ENCODE results near the gene ATP2C2. TPM values are rescaled to one million over a fixed set of nuclear protein-coding genes. Genes with fewer than 3 reads are reported as not detected.

The ATP2C2 gene
- total RNA-seq, 1 experiment from 2014 or later, result not detected

GRCh38 chr16:84382396-84382795, 14.1 kb downstream of the ATP2C2 start:
- H3K4me3 ChIP-seq (ENCODE audit: low read depth, low read length, poor library complexity, severe bottlenecking), result no peak overlapping the region
- TF ChIP-seq EZH2 (IDR thresholded peaks at IDR 0.05; ENCODE audit: borderline replicate concordance, low read depth, low read length, poor library complexity, severe bottlenecking) (no peak), CTCF (conservative IDR thresholded peaks at IDR 0.05; ENCODE audit: low read depth, low read length) (no peak)
- ChIA-PET CTCF (no interaction called here), POLR2A (ENCODE audit: low non-redundant PET) (no interaction called here)
- no peaks in the 10 kb centered on the region for H3K4me1 ChIP-seq (ENCODE audit: insufficient read depth, low read length, poor library complexity, severe bottlenecking)
- no TSS peak for BruUV-seq (replicated peaks)
- H3K36me3 ChIP-seq (ENCODE audit: insufficient read depth, low read length, poor library complexity, severe bottlenecking), result no peaks in the 10 kb centered on the region
- intact Hi-C loops (cut with micrococcal nuclease; ENCODE audit: unreplicated experiment), result no loop called here
- no peak for DNase-seq (ENCODE audit: low spot score)
- no peaks in the 10 kb centered on the region for H3K27me3 ChIP-seq (replicated peaks; ENCODE audit: insufficient read depth, low read depth, low read length, poor library complexity)
- no peak overlapping the region for H3K27ac ChIP-seq (ENCODE audit: low read depth, low read length, poor library complexity, severe bottlenecking)
- H3K9me3 ChIP-seq (ENCODE audit: low read depth, low read length, poor library complexity, severe bottlenecking), result peaks cover 5% of the 10 kb centered on the region

DNA sequence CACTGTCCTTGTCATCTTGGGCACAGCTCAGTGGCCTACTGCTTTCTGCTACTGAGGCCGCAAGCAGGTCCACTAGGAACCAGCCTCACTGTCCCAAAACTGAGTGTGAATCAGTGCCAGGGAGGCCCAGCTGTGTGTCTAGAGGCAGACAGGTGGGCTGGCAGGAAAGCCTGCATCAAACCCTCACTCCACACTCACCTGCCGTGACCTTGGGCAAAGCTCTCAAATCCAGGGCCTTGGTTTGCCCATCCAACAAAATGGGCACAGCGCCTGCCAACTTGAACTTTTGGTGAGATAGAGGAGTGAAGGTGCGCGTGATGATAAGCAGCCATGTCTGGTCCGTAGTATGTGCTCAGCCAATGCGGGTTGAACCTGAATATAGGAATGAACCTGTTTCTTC, 14.8 kb downstream of the ATP2C2 start:
- Histone ChIP-seq H3K27me3 (replicated peaks; ENCODE audit: insufficient read depth, low read depth, low read length, poor library complexity) (no peaks in the 10 kb centered on the region), H3K36me3 (ENCODE audit: insufficient read depth, low read length, poor library complexity, severe bottlenecking) (no peaks in the 10 kb centered on the region), H3K9me3 (ENCODE audit: low read depth, low read length, poor library complexity, severe bottlenecking) (peaks cover 5% of the 10 kb centered on the region), H3K27ac (ENCODE audit: low read depth, low read length, poor library complexity, severe bottlenecking) (no peak overlapping the region), H3K4me3 (ENCODE audit: low read depth, low read length, poor library complexity, severe bottlenecking) (no peak overlapping the region), H3K4me1 (ENCODE audit: insufficient read depth, low read length, poor library complexity, severe bottlenecking) (no peaks in the 10 kb centered on the region)
- BruUV-seq (replicated peaks), result no TSS peak
- ChIA-PET POLR2A (ENCODE audit: low non-redundant PET) (no interaction called here), CTCF (no interaction called here)
- no peak for DNase-seq (ENCODE audit: low spot score)
- intact Hi-C loops (cut with micrococcal nuclease; ENCODE audit: unreplicated experiment), result no loop called here
- no peak for TF ChIP-seq EZH2 (IDR thresholded peaks at IDR 0.05; ENCODE audit: borderline replicate concordance, low read depth, low read length, poor library complexity, severe bottlenecking)

- TF ChIP-seq CTCF (conservative IDR thresholded peaks at IDR 0.05; ENCODE audit: low read depth, low read length) (no peak), EZH2 (IDR thresholded peaks at IDR 0.05; ENCODE audit: borderline replicate concordance, low read depth, low read length, poor library complexity, severe bottlenecking) (no peak)
- H3K27ac ChIP-seq (ENCODE audit: low read depth, low read length, poor library complexity, severe bottlenecking), result no peak overlapping the region
- DNase-seq (ENCODE audit: low spot score), result no peak
- no TSS peak for BruUV-seq (replicated peaks)
- no peaks in the 10 kb centered on the region for H3K36me3 ChIP-seq (ENCODE audit: insufficient read depth, low read length, poor library complexity, severe bottlenecking)
- ChIA-PET CTCF (no interaction called here), POLR2A (ENCODE audit: low non-redundant PET) (no interaction called here)
- H3K4me3 ChIP-seq (ENCODE audit: low read depth, low read length, poor library complexity, severe bottlenecking), result no peak overlapping the region
- no peaks in the 10 kb centered on the region for H3K4me1 ChIP-seq (ENCODE audit: insufficient read depth, low read length, poor library complexity, severe bottlenecking)
- H3K9me3 ChIP-seq (ENCODE audit: low read depth, low read length, poor library complexity, severe bottlenecking), result peaks cover 5% of the 10 kb centered on the region
- intact Hi-C loops (cut with micrococcal nuclease; ENCODE audit: unreplicated experiment), result no loop called here
- H3K27me3 ChIP-seq (replicated peaks; ENCODE audit: insufficient read depth, low read depth, low read length, poor library complexity), result no peaks in the 10 kb centered on the region
These were observed 17.7 kb downstream of the ATP2C2 start for GRCh38 chr16:84386047-84386446.

DNA sequence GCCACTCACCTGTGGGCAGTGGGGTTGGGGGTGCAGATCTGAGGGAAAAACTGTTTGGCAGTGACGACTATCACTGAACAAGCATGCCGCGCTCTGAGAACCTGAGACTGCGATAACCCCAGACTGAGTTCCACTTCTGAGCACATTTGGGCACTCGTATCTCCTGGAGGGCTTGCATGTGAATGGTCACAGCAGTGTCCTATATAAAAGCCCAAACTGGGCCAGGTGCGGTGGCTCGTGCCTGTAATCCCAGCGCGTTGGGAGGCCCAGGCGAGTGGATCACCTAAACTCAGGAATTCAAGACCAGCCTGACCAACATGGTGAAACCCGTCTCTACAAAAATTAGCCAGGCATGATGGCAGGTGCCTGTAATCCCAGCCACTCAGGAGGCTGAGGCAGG, 18.7 kb downstream of the ATP2C2 start:
- intact Hi-C loops (cut with micrococcal nuclease; ENCODE audit: unreplicated experiment), result no loop called here
- TF ChIP-seq EZH2 (IDR thresholded peaks at IDR 0.05; ENCODE audit: borderline replicate concordance, low read depth, low read length, poor library complexity, severe bottlenecking), result no peak
- no TSS peak for BruUV-seq (replicated peaks)
- ChIA-PET CTCF (no interaction called here), POLR2A (ENCODE audit: low non-redundant PET) (no interaction called here)
- Histone ChIP-seq H3K36me3 (ENCODE audit: insufficient read depth, low read length, poor library complexity, severe bottlenecking) (no peaks in the 10 kb centered on the region), H3K9me3 (ENCODE audit: low read depth, low read length, poor library complexity, severe bottlenecking) (peaks cover 5% of the 10 kb centered on the region), H3K27ac (ENCODE audit: low read depth, low read length, poor library complexity, severe bottlenecking) (no peak overlapping the region), H3K4me1 (ENCODE audit: insufficient read depth, low read length, poor library complexity, severe bottlenecking) (no peaks in the 10 kb centered on the region), H3K27me3 (replicated peaks; ENCODE audit: insufficient read depth, low read depth, low read length, poor library complexity) (no peaks in the 10 kb centered on the region), H3K4me3 (ENCODE audit: low read depth, low read length, poor library complexity, severe bottlenecking) (no peak overlapping the region)
- no peak for DNase-seq (ENCODE audit: low spot score)
